Measurements from ENCODE around the gene IFITM10.

DNA sequence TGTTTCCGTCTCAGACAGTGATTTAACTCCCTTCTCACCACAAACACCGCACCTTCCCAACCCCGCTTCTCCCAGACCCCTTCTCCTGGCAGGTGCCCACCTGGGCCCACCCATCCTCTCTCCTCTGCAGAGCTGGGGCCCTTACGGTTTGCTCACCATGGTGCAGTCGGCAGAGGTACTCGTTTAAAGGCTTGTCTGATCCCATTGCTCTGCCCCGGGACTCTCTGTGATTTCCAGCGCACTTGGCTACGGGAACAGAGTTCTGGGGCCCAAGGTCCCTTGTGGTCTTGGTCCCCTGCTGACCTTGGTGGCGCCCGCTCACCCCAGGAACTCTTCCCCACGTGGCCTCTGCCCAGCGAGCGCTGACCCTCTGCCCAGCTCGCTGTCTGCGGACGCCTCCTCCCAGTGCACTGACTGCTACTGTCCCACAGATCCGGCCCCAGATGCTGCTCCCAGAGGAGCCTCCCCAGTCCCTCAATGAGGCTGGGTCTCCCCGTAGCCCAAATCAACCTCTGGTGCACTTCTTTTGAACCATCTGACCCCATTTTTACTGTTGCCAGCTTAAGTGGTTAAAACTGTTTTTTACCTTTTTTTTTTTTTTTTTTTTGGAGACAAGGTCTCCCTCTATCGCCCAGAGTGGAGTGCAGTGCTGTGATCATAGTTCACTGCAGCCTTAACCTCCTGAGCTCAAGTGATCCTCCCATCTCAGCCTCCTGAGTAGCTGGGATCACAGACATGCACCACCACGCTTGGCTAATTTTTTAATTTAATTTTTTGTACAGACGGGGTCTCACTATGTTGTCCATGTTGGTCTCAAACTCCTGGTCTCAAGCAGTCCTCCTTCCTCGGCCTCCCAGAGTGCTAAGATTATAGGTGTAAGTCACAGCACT is 34.6 kb upstream of the IFITM10 start:
- no peak for TF ChIP-seq SIX5 (IDR thresholded peaks at IDR 0.05; ENCODE audit: low read depth, low read length, severe bottlenecking)
- no peak for TF ChIP-seq RELA (IDR thresholded peaks at IDR 0.05; ENCODE audit: borderline replicate concordance, partially characterized antibody)

Data from GM12878 (cell line).